ENCODE measurements around the gene SUSD3. TPM values are rescaled to one million over a fixed set of nuclear protein-coding genes. Genes with fewer than 3 reads are reported as not detected.

The SUSD3 gene
- total RNA-seq, 1 donor from 2014 or later, result 1.3 TPM

- no peak for DNase-seq (ENCODE audit: low read depth)
- peaks cover 3% of the 10 kb centered on the region for H3K27me3 ChIP-seq (ENCODE audit: control insufficient read depth, insufficient read depth, low read length)
- no peaks in the 10 kb centered on the region for H3K36me3 ChIP-seq (ENCODE audit: control insufficient read depth, insufficient read depth, low read length)
- H3K4me3 ChIP-seq (ENCODE audit: low read depth, low read length), result no peak overlapping the region
- TF ChIP-seq, protein P1, sequence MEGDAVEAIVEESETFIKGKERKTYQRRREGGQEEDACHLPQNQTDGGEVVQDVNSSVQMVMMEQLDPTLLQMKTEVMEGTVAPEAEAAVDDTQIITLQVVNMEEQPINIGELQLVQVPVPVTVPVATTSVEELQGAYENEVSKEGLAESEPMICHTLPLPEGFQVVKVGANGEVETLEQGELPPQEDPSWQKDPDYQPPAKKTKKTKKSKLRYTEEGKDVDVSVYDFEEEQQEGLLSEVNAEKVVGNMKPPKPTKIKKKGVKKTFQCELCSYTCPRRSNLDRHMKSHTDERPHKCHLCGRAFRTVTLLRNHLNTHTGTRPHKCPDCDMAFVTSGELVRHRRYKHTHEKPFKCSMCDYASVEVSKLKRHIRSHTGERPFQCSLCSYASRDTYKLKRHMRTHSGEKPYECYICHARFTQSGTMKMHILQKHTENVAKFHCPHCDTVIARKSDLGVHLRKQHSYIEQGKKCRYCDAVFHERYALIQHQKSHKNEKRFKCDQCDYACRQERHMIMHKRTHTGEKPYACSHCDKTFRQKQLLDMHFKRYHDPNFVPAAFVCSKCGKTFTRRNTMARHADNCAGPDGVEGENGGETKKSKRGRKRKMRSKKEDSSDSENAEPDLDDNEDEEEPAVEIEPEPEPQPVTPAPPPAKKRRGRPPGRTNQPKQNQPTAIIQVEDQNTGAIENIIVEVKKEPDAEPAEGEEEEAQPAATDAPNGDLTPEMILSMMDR (IDR thresholded peaks at IDR 0.05; ENCODE audit: insufficient read depth, low read length, poor library complexity, severe bottlenecking), result no peak
These were observed 2.3 kb downstream of the SUSD3 start for GRCh38 chr9:93060746-93061259.

DNA sequence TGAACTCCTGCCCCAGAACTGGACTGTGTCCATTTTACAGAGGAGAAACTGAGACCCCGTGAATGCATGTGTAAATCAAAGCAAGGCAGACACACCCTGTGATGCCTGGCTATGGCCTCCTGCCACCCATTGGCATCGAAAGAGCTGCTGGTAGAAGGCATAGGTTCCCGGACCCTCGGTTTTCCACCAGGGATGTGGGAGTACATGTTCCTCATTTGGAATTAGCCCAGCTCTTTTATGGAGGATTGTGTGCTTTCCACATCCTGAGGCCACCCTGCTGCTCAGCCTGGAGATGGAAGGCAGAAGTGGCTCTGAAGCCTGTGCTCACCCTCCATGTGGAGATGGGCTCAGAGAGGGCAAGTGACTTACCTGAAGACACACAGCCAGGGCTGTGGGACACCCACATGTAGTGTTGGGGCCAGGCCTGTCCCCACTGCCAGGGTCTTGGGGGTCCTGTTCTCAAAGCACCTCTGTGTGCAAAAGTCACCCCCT lies 2.8 kb downstream of the SUSD3 start:
- Histone ChIP-seq H3K4me3 (ENCODE audit: low read depth, low read length) (no peak overlapping the region), H3K27me3 (ENCODE audit: control insufficient read depth, insufficient read depth, low read length) (peaks cover 3% of the 10 kb centered on the region), H3K36me3 (ENCODE audit: control insufficient read depth, insufficient read depth, low read length) (no peaks in the 10 kb centered on the region)
- no peak for DNase-seq (ENCODE audit: low read depth)
- TF ChIP-seq, protein P1 (IDR thresholded peaks at IDR 0.05; ENCODE audit: insufficient read depth, low read length, poor library complexity, severe bottlenecking), result no peak

- DNase-seq (ENCODE audit: low read depth), result no peak
- H3K4me3 ChIP-seq (ENCODE audit: low read depth, low read length), result no peak overlapping the region
- TF ChIP-seq, protein P1 (IDR thresholded peaks at IDR 0.05; ENCODE audit: insufficient read depth, low read length, poor library complexity, severe bottlenecking), result peak; percentile 18
- peaks cover 3% of the 10 kb centered on the region for H3K27me3 ChIP-seq (ENCODE audit: control insufficient read depth, insufficient read depth, low read length)
- H3K36me3 ChIP-seq (ENCODE audit: control insufficient read depth, insufficient read depth, low read length), result no peaks in the 10 kb centered on the region
These were observed 3.6 kb downstream of the SUSD3 start for GRCh38 chr9:93061791-93062763.

DNA sequence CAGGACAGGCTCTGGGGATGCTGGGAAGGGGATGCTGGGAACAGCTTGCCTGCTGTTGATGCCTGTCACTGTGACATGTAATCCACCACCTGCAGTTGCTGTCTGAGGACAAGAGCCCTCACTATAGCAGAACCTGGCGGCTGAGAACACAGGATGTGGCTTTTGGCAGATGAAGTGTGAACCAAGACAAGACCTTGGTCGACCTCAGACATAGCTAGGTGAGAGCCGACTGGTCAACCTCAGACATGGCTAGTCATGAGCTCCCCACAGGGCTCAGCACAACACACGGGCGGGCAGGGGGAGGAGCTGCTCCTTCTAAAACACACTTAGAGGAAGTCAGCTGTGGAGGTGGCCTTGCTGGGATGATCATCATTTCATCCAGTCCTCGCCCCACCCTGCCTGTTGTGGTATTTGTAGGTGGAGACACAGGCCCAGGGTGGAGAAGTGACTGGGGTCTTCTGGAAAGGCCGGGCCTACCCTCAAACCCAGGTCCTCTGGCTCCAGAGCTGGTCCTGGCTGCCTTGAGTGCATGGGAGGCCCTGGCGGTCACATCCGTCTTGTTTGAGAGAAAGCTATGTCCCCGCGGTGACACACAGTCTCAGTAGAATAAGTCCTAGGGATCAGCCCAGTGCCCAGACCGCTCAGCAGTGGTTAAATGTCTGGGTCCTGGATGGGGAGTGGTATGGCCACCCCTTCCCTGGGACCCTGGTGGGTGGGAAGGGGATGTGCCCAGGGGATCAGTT lies 6.1 kb downstream of the SUSD3 start:
- Histone ChIP-seq H3K4me3 (ENCODE audit: low read depth, low read length) (no peak overlapping the region), H3K36me3 (ENCODE audit: control insufficient read depth, insufficient read depth, low read length) (no peaks in the 10 kb centered on the region), H3K27me3 (ENCODE audit: control insufficient read depth, insufficient read depth, low read length) (peaks cover 2% of the 10 kb centered on the region)
- DNase-seq (ENCODE audit: low read depth), result no peak
- TF ChIP-seq, protein P1 (IDR thresholded peaks at IDR 0.05; ENCODE audit: insufficient read depth, low read length, poor library complexity, severe bottlenecking), result no peak

DNA sequence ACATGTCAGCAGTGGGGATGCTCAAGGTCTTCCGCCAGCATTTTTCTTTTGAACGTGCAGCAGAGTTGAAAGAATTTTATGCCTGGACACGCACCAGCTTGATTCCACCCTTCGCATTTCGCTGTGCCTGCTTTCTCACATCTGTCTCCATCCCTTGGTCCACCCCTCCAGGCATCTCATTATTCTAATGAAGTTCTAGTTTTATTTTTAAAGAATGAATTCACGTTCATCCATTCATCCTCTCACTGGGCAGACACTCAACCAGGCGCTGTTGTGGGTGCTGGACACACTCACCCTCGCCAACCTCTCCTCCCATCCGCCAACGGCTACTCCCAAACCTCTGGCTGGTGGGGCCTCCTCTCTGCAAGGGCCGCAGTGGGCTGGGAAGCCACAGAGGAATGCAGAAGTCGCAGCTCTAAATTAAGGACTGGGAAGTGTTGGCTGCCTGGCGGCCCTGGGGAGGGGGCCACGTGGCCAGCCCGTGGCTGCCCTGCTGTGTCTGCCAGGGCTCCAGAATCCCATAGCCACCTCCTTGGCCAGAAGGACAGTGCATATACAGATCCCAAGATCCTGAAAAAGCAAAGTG lies 6.7 kb downstream of the SUSD3 start:
- Histone ChIP-seq H3K36me3 (ENCODE audit: control insufficient read depth, insufficient read depth, low read length) (no peaks in the 10 kb centered on the region), H3K4me3 (ENCODE audit: low read depth, low read length) (no peak overlapping the region), H3K27me3 (ENCODE audit: control insufficient read depth, insufficient read depth, low read length) (no peaks in the 10 kb centered on the region)
- DNase-seq (ENCODE audit: low read depth), result no peak
- TF ChIP-seq, protein P1 (IDR thresholded peaks at IDR 0.05; ENCODE audit: insufficient read depth, low read length, poor library complexity, severe bottlenecking), result no peak
